ENCODE results near the gene SERINC5.

SERINC5 gene

GRCh38 chr5:80069251-80069800 is 186.5 kb downstream of the SERINC5 start:
- FAIRE-seq = no peak
- DNase-seq (ENCODE audit: insufficient read length, low spot score) = no peak
- TF ChIP-seq, protein P1, sequence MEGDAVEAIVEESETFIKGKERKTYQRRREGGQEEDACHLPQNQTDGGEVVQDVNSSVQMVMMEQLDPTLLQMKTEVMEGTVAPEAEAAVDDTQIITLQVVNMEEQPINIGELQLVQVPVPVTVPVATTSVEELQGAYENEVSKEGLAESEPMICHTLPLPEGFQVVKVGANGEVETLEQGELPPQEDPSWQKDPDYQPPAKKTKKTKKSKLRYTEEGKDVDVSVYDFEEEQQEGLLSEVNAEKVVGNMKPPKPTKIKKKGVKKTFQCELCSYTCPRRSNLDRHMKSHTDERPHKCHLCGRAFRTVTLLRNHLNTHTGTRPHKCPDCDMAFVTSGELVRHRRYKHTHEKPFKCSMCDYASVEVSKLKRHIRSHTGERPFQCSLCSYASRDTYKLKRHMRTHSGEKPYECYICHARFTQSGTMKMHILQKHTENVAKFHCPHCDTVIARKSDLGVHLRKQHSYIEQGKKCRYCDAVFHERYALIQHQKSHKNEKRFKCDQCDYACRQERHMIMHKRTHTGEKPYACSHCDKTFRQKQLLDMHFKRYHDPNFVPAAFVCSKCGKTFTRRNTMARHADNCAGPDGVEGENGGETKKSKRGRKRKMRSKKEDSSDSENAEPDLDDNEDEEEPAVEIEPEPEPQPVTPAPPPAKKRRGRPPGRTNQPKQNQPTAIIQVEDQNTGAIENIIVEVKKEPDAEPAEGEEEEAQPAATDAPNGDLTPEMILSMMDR (IDR thresholded peaks at IDR 0.05; ENCODE audit: insufficient read depth, missing control alignments) = no peak

- FAIRE-seq (no peak), DNase-seq (ENCODE audit: insufficient read length, low spot score) (no peak)
- TF ChIP-seq, protein P1 (IDR thresholded peaks at IDR 0.05; ENCODE audit: insufficient read depth, missing control alignments) = no peak
These were observed 187.1 kb downstream of the SERINC5 start for GRCh38 chr5:80068775-80069174.

DNA sequence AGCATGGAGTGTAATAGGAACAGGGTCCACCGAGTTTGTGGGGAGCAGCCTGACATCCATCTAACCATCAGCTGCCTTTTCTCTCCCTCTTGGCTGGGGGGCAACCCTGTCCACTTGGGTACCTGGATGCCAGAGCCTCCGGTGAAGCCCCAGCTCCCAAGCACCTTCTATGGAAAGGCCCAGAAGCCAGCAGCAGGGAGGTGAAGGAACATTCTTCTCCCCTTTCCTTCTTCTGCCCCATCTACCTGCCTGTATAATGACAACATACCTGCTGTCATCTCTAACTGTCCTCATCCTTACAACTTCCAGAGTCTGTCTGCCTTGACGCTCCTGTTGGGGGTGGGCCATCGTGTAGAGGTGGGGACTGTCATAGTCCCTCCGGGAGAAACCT is 187.6 kb downstream of the SERINC5 start:
- no peak for DNase-seq (ENCODE audit: insufficient read length, low spot score)
- no peak for FAIRE-seq
- TF ChIP-seq, protein P1 (IDR thresholded peaks at IDR 0.05; ENCODE audit: insufficient read depth, missing control alignments) = no peak

GRCh38 chr5:80067531-80068245 is 188.2 kb downstream of the SERINC5 start:
- DNase-seq (ENCODE audit: insufficient read length, low spot score) (no peak), FAIRE-seq (no peak)
- TF ChIP-seq, protein P1 (IDR thresholded peaks at IDR 0.05; ENCODE audit: insufficient read depth, missing control alignments) = no peak

- TF ChIP-seq, protein P1 (IDR thresholded peaks at IDR 0.05; ENCODE audit: insufficient read depth, missing control alignments) = no peak
- DNase-seq (ENCODE audit: insufficient read length, low spot score) = no peak
- no peak for FAIRE-seq
These were observed 188.8 kb downstream of the SERINC5 start for GRCh38 chr5:80067016-80067415.

DNA sequence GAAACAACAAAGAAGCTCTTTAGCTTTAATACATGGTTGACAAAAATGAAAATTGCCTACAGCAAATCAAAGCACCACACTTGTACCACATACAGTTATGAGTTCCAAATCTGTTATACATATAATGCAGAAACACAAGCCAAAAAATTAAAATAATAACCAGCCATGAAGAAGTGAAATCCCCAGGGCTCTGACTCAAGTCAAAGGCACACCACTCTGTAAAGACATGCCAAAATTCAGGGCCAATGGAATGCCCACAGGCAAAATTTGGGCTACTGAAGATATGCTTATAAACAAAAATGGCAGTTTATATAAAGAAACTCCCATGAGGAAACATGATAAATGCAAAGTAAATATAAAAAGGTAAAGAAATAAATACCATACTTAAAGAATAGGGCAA is 191.7 kb downstream of the SERINC5 start:
- FAIRE-seq = no peak
- TF ChIP-seq, protein P1 (IDR thresholded peaks at IDR 0.05; ENCODE audit: insufficient read depth, missing control alignments) = no peak
- no peak for DNase-seq (ENCODE audit: insufficient read length, low spot score)

Measured in D721Med (cell line).